ENCODE results near the gene PLAU.

GRCh38 chr10:73965890-73966768, 55.2 kb downstream of the PLAU start:
- TF ChIP-seq POLR2A (IDR thresholded peaks at IDR 0.05; ENCODE audit: low read depth, low read length) = no peak
- TF ChIP-seq, protein P1, sequence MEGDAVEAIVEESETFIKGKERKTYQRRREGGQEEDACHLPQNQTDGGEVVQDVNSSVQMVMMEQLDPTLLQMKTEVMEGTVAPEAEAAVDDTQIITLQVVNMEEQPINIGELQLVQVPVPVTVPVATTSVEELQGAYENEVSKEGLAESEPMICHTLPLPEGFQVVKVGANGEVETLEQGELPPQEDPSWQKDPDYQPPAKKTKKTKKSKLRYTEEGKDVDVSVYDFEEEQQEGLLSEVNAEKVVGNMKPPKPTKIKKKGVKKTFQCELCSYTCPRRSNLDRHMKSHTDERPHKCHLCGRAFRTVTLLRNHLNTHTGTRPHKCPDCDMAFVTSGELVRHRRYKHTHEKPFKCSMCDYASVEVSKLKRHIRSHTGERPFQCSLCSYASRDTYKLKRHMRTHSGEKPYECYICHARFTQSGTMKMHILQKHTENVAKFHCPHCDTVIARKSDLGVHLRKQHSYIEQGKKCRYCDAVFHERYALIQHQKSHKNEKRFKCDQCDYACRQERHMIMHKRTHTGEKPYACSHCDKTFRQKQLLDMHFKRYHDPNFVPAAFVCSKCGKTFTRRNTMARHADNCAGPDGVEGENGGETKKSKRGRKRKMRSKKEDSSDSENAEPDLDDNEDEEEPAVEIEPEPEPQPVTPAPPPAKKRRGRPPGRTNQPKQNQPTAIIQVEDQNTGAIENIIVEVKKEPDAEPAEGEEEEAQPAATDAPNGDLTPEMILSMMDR (IDR thresholded peaks at IDR 0.05; ENCODE audit: extremely low read depth in 1 of 2, insufficient read depth in 1 of 2, low read depth in 1 of 2, low read length in 2 of 2) = no peak
- TF ChIP-seq MAX (IDR thresholded peaks at IDR 0.05; ENCODE audit: insufficient read depth, insufficient read length) = peak; percentile 20
- TF ChIP-seq POLR2AphosphoS5 (IDR thresholded peaks at IDR 0.05; ENCODE audit: insufficient read depth, low read depth, low read length) = peak; percentile 60
